Measurements from ENCODE around the gene ATP6V0D1. TPM values are rescaled to one million over a fixed set of nuclear protein-coding genes. Genes with fewer than 3 reads are reported as not detected.

ATP6V0D1 gene
- polyA plus RNA-seq, 1 donor from 2014 or later, result 188 TPM

GRCh38 chr16:67417333-67418061 lies 63.5 kb downstream of the ATP6V0D1 start:
- H3F3A ChIP-seq (ENCODE audit: insufficient read depth, low read length, poor library complexity, severe bottlenecking), result no peaks in the 10 kb centered on the region
- H3K9me3 ChIP-seq (ENCODE audit: low read length), result no peaks in the 10 kb centered on the region
- H3K4me2 ChIP-seq (ENCODE audit: low read length), result no peak overlapping the region
- H3K36me3 ChIP-seq (ENCODE audit: insufficient read depth, low read length), result no peaks in the 10 kb centered on the region
- no peak overlapping the region for H2AFZ ChIP-seq (ENCODE audit: low read depth, low read length)
- no peak overlapping the region for H3K9ac ChIP-seq (ENCODE audit: low read length)
- H3K27ac ChIP-seq (ENCODE audit: low read length), result no peak overlapping the region
- TF ChIP-seq EZH2 (IDR thresholded peaks at IDR 0.05; ENCODE audit: borderline replicate concordance, insufficient read depth, low read length, poor library complexity, severe bottlenecking) (no peak), RAD21 (conservative IDR thresholded peaks at IDR 0.05) (no peak), EP300 (conservative IDR thresholded peaks at IDR 0.05; ENCODE audit: poor library complexity, severe bottlenecking) (no peak), REST (IDR thresholded peaks at IDR 0.05; ENCODE audit: borderline replicate concordance) (no peak), CTCF (IDR thresholded peaks at IDR 0.05; ENCODE audit: poor library complexity, severe bottlenecking) (no peak), MXI1 (conservative IDR thresholded peaks at IDR 0.05; ENCODE audit: poor library complexity, severe bottlenecking) (no peak), POLR2AphosphoS5 (IDR thresholded peaks at IDR 0.05) (no peak), SMC3 (conservative IDR thresholded peaks at IDR 0.05; ENCODE audit: poor library complexity) (no peak), TAF1 (IDR thresholded peaks at IDR 0.05; ENCODE audit: low read depth) (no peak)
- no peaks in the 10 kb centered on the region for H3K27me3 ChIP-seq (ENCODE audit: insufficient read depth, low read depth, low read length)
- no peak overlapping the region for H3K4me3 ChIP-seq (ENCODE audit: low read length)
- H3K9me2 ChIP-seq (ENCODE audit: insufficient read depth, low read length), result no peaks in the 10 kb centered on the region
- no peaks in the 10 kb centered on the region for H3K79me2 ChIP-seq (replicated peaks; ENCODE audit: insufficient read depth, low read length)
- no peaks in the 10 kb centered on the region for H4K20me1 ChIP-seq (ENCODE audit: insufficient read depth)

- H3K27me3 ChIP-seq (ENCODE audit: insufficient read depth, low read depth, low read length), result no peaks in the 10 kb centered on the region
These were observed 64.8 kb downstream of the ATP6V0D1 start, which contains the start of gene ZDHHC1 for GRCh38 chr16:67415872-67416793. ZDHHC1 (minus strand) TSS chr16:67416477; CDS start chr16:67407775, 8,702 bp downstream.

More at GRCh38 chr16:67415872-67416793, 64.8 kb downstream of the ATP6V0D1 start, which contains the start of gene ZDHHC1:
- Histone ChIP-seq H3K4me3 (ENCODE audit: low read length) (peak within 1 kb of the TSS; percentile 65), H3K9me3 (ENCODE audit: low read length) (no peaks in the 10 kb centered on the region), H3F3A (ENCODE audit: insufficient read depth, low read length, poor library complexity, severe bottlenecking) (no peaks in the 10 kb centered on the region), H3K36me3 (ENCODE audit: insufficient read depth, low read length) (no peaks in the 10 kb centered on the region), H4K20me1 (ENCODE audit: insufficient read depth) (no peaks in the 10 kb centered on the region), H3K79me2 (replicated peaks; ENCODE audit: insufficient read depth, low read length) (no peaks in the 10 kb centered on the region), H3K27ac (ENCODE audit: low read length) (no peak within 1 kb of the TSS), H3K9me2 (ENCODE audit: insufficient read depth, low read length) (no peaks in the 10 kb centered on the region), H2AFZ (ENCODE audit: low read depth, low read length) (no peak within 1 kb of the TSS), H3K4me2 (ENCODE audit: low read length) (no peak within 1 kb of the TSS), H3K9ac (ENCODE audit: low read length) (peak within 1 kb of the TSS; percentile 59)
- no peak for TF ChIP-seq REST (IDR thresholded peaks at IDR 0.05; ENCODE audit: borderline replicate concordance)
- no peak for TF ChIP-seq TAF1 (IDR thresholded peaks at IDR 0.05; ENCODE audit: low read depth)
- TF ChIP-seq MXI1 (conservative IDR thresholded peaks at IDR 0.05; ENCODE audit: poor library complexity, severe bottlenecking), result peak; percentile 35
- TF ChIP-seq EP300 (conservative IDR thresholded peaks at IDR 0.05; ENCODE audit: poor library complexity, severe bottlenecking), result no peak
- TF ChIP-seq POLR2AphosphoS5 (IDR thresholded peaks at IDR 0.05), result no peak
- peak; percentile 55 for TF ChIP-seq SMC3 (conservative IDR thresholded peaks at IDR 0.05; ENCODE audit: poor library complexity)
- peak; percentile 63 for TF ChIP-seq RAD21 (conservative IDR thresholded peaks at IDR 0.05)
- peak; percentile 76 for TF ChIP-seq CTCF (IDR thresholded peaks at IDR 0.05; ENCODE audit: poor library complexity, severe bottlenecking)
- no peak for TF ChIP-seq EZH2 (IDR thresholded peaks at IDR 0.05; ENCODE audit: borderline replicate concordance, insufficient read depth, low read length, poor library complexity, severe bottlenecking)
